ENCODE data around the gene R3HDM4. TPM values are rescaled to one million over a fixed set of nuclear protein-coding genes. Genes with fewer than 3 reads are reported as not detected.

The R3HDM4 gene
- total and polyA plus RNA-seq, 10 of the 15 experiments (the other 5 are each of a cell fraction or from before 2014, with no cell fraction given), result 1.3 to 65.8 (median 27.7) TPM

GRCh38 chr19:925526-926322 is 12.7 kb upstream of the R3HDM4 start, which contains the start of gene ARID3A:
Gene ARID3A, plus strand, starts transcription at chr19:926035. Its CDS starts 3,494 bp downstream, at chr19:929529.
- no peaks in the 10 kb centered on the region for H3K27me3 ChIP-seq (replicated peaks in 1 of 2; ENCODE audit: control insufficient read depth in 2 of 2, insufficient read depth in 2 of 2, low read length in 1 of 2)
- no peaks in the 10 kb centered on the region for H4K20me1 ChIP-seq (ENCODE audit: control insufficient read depth, insufficient read depth)
- H3K79me2 ChIP-seq (ENCODE audit: control insufficient read depth, insufficient read depth, low read length), result peaks cover 48% of the 10 kb centered on the region
- no TSS peak for BruUV-seq (replicated peaks)
- peak within 1 kb of the TSS; percentile 97 for H3K9ac ChIP-seq (ENCODE audit: control insufficient read depth, insufficient read depth, low read length)
- peak within 1 kb of the TSS; percentile 96 for H3K27ac ChIP-seq (ENCODE audit: control insufficient read depth, insufficient read depth)
- ATAC-seq (peak; percentile 27), DNase-seq (ENCODE audit: low read depth, low spot score) (no peak), FAIRE-seq (peak; percentile 76)
- H2AFZ ChIP-seq (ENCODE audit: control insufficient read depth, low read depth, low read length), result peak within 1 kb of the TSS; percentile 78
- WGBS (ENCODE audit: insufficient coverage, insufficient replicate concordance, low lambda C conversion rate, missing lambda C conversion rate), result under 1% methylated on average over 52 of the region's 97 CpGs
- H3K4me1 ChIP-seq (ENCODE audit: control insufficient read depth, insufficient read depth, low read length), result peaks cover 18% of the 10 kb centered on the region
- POLR2A ChIA-PET, result interaction anchor here (2.9 to 3.9 kb wide), 2 partner anchors 55 to 58 kb away, joined by 34 to 36 read pairs; partner anchors contain the start of gene WDR18
- intact Hi-C loops (cut with micrococcal nuclease; ENCODE audit: unreplicated experiment) (loop anchor here (1.0 to 10.0 kb wide), 4 partner anchors 22 to 319 kb away; partner anchors contain the start of genes ATP5F1D, GRIN3B, MIDN and WDR18), in situ Hi-C loops (cut with MboI) (no loop called here)
- peak within 1 kb of the TSS; percentile 89 for H3K4me2 ChIP-seq (ENCODE audit: control insufficient read depth, insufficient read depth)
- RAD21 ChIA-PET (ENCODE audit: unreplicated experiment), result interaction anchor here (1.2 to 4.4 kb wide), 5 partner anchors 22 to 62 kb away, joined by 4 to 95 read pairs (median 20); partner anchors contain the start of gene WDR18
- H3K4me3 ChIP-seq, result peak within 1 kb of the TSS; percentile 99
- CTCF ChIA-PET, result interaction anchor here (0.6 to 4.0 kb wide), 5 partner anchors 17 to 73 kb away, joined by 3 to 150 read pairs (median 18); partner anchors contain the start of gene WDR18
- no peaks in the 10 kb centered on the region for H3K9me3 ChIP-seq (replicated peaks; ENCODE audit: control insufficient read depth, insufficient read depth, low read length)
- peaks cover 3 to 6% of the 10 kb centered on the region in 2 experiments; a peak in 3 of 4 replicates for H3K36me3 ChIP-seq (ENCODE audit: control insufficient read depth in 2 of 2, insufficient read depth in 2 of 2, low read length in 1 of 2)
- SMC1A ChIA-PET (ENCODE audit: uncharacterized antibody, unreplicated experiment), result interaction anchor here (1.0 to 4.3 kb wide), 3 partner anchors 23 to 58 kb away, joined by 3 to 119 read pairs (median 16); partner anchors contain the start of gene WDR18
- 0 out of 2 replicates have a peak, but pooled peaks have one; percentile 9 for TF ChIP-seq CREB1 (IDR thresholded peaks at IDR 0.05; ENCODE audit: low read depth)
- TF ChIP-seq HDAC2 (IDR thresholded peaks at IDR 0.05), result no peak
- TF ChIP-seq BACH1 (IDR thresholded peaks at IDR 0.05; ENCODE audit: borderline replicate concordance), result peak; percentile 75
- peak; percentile 85 for TF ChIP-seq IRF3 (IDR thresholded peaks at IDR 0.05)
- no peak for TF ChIP-seq BCL3 (IDR thresholded peaks at IDR 0.05; ENCODE audit: borderline replicate concordance, insufficient read depth, low read depth, low read length, poor library complexity, severe bottlenecking)
- TF ChIP-seq TCF7 (IDR thresholded peaks at IDR 0.05; ENCODE audit: borderline replicate concordance), result no peak
- TF ChIP-seq RAD51 (IDR thresholded peaks at IDR 0.05), result no peak
- TF ChIP-seq NR2C1 (IDR thresholded peaks at IDR 0.05), result 0 out of 2 replicates have a peak, but pooled peaks have one; percentile 23
- TF ChIP-seq MEF2A (IDR thresholded peaks at IDR 0.05; ENCODE audit: insufficient read depth, low read depth, low read length), result 0 out of 2 replicates have a peak, but pooled peaks have one; percentile 24
- TF ChIP-seq ZBTB11 (CRISPR knock-in tag; IDR thresholded peaks at IDR 0.05), result no peak
- peak; percentile 46; the same call in 1 of the 2 replicates for TF ChIP-seq DPF2 (IDR thresholded peaks at IDR 0.05)
- TF ChIP-seq ZNF687 (IDR thresholded peaks at IDR 0.05), result no peak

All from GM12878 (cell line).